ENCODE measurements around the gene HYAL2.
A peak's percentile ranks its signal among the peaks of the same experiment; 100 is the strongest.

HYAL2 gene

GRCh38 chr3:50340147-50340447 lies 17.6 kb upstream of the HYAL2 start:
- H3K9ac ChIP-seq (ENCODE audit: low read depth, low read length, poor library complexity, severe bottlenecking) = peak overlapping the region; percentile 98
- H4K20me1 ChIP-seq (ENCODE audit: insufficient read depth, low read length, poor library complexity, severe bottlenecking) = peaks cover 20% of the 10 kb centered on the region
- no peaks in the 10 kb centered on the region for H3K36me3 ChIP-seq (ENCODE audit: insufficient read depth, low read length)
- H3K27me3 ChIP-seq (ENCODE audit: insufficient read depth, low read length, poor library complexity, severe bottlenecking) = peaks cover 4% of the 10 kb centered on the region
- peak overlapping the region; percentile 97 for H3K4me3 ChIP-seq (ENCODE audit: low read length, poor library complexity, severe bottlenecking)
- H3F3A ChIP-seq (ENCODE audit: low read depth) = 0 out of 2 replicates have a peak, but pooled peaks cover 7% of the 10 kb centered on the region
- peaks cover 49% of the 10 kb centered on the region for H3K4me1 ChIP-seq (ENCODE audit: insufficient read depth, low read length, poor library complexity, severe bottlenecking)
- no peaks in the 10 kb centered on the region for H3K9me3 ChIP-seq (ENCODE audit: insufficient read depth, low read depth, low read length)
- peaks cover 70% of the 10 kb centered on the region for H3K79me2 ChIP-seq (ENCODE audit: insufficient read depth, low read length)
- H2AFZ ChIP-seq (ENCODE audit: low read length) = no peak overlapping the region; the same call in 1 of the 2 replicates
- no peak for TF ChIP-seq EZH2phosphoT487 (IDR thresholded peaks at IDR 0.05; ENCODE audit: borderline replicate concordance)
- TF ChIP-seq CTCF (conservative IDR thresholded peaks at IDR 0.05; ENCODE audit: low read length) = no peak
- no peaks in the 10 kb centered on the region for H3K9me2 ChIP-seq (replicated peaks; ENCODE audit: low read depth, low read length)
- H3K4me2 ChIP-seq (ENCODE audit: low read depth, low read length, poor library complexity, severe bottlenecking) = peak overlapping the region; percentile 91

- H3K9ac ChIP-seq (ENCODE audit: low read depth, low read length, poor library complexity, severe bottlenecking) = peak overlapping the region; percentile 98
- no peaks in the 10 kb centered on the region for H3K9me3 ChIP-seq (ENCODE audit: insufficient read depth, low read depth, low read length)
- peaks cover 74% of the 10 kb centered on the region for H3K79me2 ChIP-seq (ENCODE audit: insufficient read depth, low read length)
- H3K4me3 ChIP-seq (ENCODE audit: low read length, poor library complexity, severe bottlenecking) = peak overlapping the region; percentile 97
- TF ChIP-seq EZH2phosphoT487 (IDR thresholded peaks at IDR 0.05; ENCODE audit: borderline replicate concordance) (no peak), CTCF (conservative IDR thresholded peaks at IDR 0.05; ENCODE audit: low read length) (no peak)
- peaks cover 24% of the 10 kb centered on the region for H4K20me1 ChIP-seq (ENCODE audit: insufficient read depth, low read length, poor library complexity, severe bottlenecking)
- no peak overlapping the region for H2AFZ ChIP-seq (ENCODE audit: low read length)
- H3K27me3 ChIP-seq (ENCODE audit: insufficient read depth, low read length, poor library complexity, severe bottlenecking) = peaks cover 4% of the 10 kb centered on the region
- peak overlapping the region; percentile 91 for H3K4me2 ChIP-seq (ENCODE audit: low read depth, low read length, poor library complexity, severe bottlenecking)
- peaks cover 2% of the 10 kb centered on the region; the same call in 1 of the 2 replicates for H3K36me3 ChIP-seq (ENCODE audit: insufficient read depth, low read length)
- H3F3A ChIP-seq (ENCODE audit: low read depth) = 0 out of 2 replicates have a peak, but pooled peaks cover 7% of the 10 kb centered on the region
- H3K9me2 ChIP-seq (replicated peaks; ENCODE audit: low read depth, low read length) = no peaks in the 10 kb centered on the region
- H3K4me1 ChIP-seq (ENCODE audit: insufficient read depth, low read length, poor library complexity, severe bottlenecking) = peaks cover 50% of the 10 kb centered on the region
Observed at GRCh38 chr3:50339485-50340146, 17.1 kb upstream of the HYAL2 start.

GRCh38 chr3:50338965-50339364 lies 16.4 kb upstream of the HYAL2 start:
- peak overlapping the region; percentile 91 for H3K4me2 ChIP-seq (ENCODE audit: low read depth, low read length, poor library complexity, severe bottlenecking)
- peaks cover 57% of the 10 kb centered on the region for H3K4me1 ChIP-seq (ENCODE audit: insufficient read depth, low read length, poor library complexity, severe bottlenecking)
- H3F3A ChIP-seq (ENCODE audit: low read depth) = 0 out of 2 replicates have a peak, but pooled peaks cover 7% of the 10 kb centered on the region
- H4K20me1 ChIP-seq (ENCODE audit: insufficient read depth, low read length, poor library complexity, severe bottlenecking) = peaks cover 31% of the 10 kb centered on the region
- H2AFZ ChIP-seq (ENCODE audit: low read length) = no peak overlapping the region
- peaks cover 8% of the 10 kb centered on the region; the same call in 1 of the 2 replicates for H3K36me3 ChIP-seq (ENCODE audit: insufficient read depth, low read length)
- peaks cover 81% of the 10 kb centered on the region for H3K79me2 ChIP-seq (ENCODE audit: insufficient read depth, low read length)
- no peaks in the 10 kb centered on the region for H3K9me3 ChIP-seq (ENCODE audit: insufficient read depth, low read depth, low read length)
- H3K9me2 ChIP-seq (replicated peaks; ENCODE audit: low read depth, low read length) = no peaks in the 10 kb centered on the region
- peaks cover 4% of the 10 kb centered on the region for H3K27me3 ChIP-seq (ENCODE audit: insufficient read depth, low read length, poor library complexity, severe bottlenecking)
- TF ChIP-seq CTCF (conservative IDR thresholded peaks at IDR 0.05; ENCODE audit: low read length) = no peak
- H3K9ac ChIP-seq (ENCODE audit: low read depth, low read length, poor library complexity, severe bottlenecking) = peak overlapping the region; percentile 98
- peak overlapping the region; percentile 97 for H3K4me3 ChIP-seq (ENCODE audit: low read length, poor library complexity, severe bottlenecking)
